Measurements from ENCODE around the gene MUC6.

Gene MUC6

GRCh38 chr11:1039481-1040427 is 3.2 kb upstream of the MUC6 start:
- DNase-seq (ENCODE audit: low spot score), result no peak
- in situ Hi-C loops (cut with MboI; ENCODE audit: low sequenced_read_pairs, unreplicated experiment), result loop anchor here (25.0 kb wide), 1 partner anchor 98 kb away; no protein-coding TSS in a partner anchor
- TF ChIP-seq CTCF (IDR thresholded peaks at IDR 0.05; ENCODE audit: borderline replicate concordance, control extremely low read depth, extremely low read depth, insufficient read depth, missing control alignments), result no peak

DNA sequence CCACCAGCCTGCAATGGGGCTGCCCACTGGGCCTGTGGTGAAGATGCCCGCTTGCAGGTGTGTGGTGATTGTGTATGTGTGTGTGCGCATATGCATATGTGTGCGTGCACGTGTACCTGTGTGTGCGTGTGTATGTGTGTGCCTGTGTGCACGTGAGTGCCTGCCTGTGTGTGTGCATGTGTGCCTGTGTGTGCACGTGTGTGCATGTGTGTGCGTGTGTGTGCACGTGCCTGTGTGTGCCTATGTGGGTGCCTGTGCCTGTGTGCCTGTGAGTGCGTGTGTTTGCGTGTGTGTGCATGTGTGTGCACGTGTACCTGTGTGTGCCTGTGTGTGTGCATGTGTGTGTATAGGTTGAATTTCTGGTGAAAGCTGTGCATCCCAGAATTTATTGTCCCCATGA is 2.4 kb upstream of the MUC6 start:
- in situ Hi-C loops (cut with MboI; ENCODE audit: low sequenced_read_pairs, unreplicated experiment), result loop anchor here (25.0 kb wide), 1 partner anchor 98 kb away; no protein-coding TSS in a partner anchor
- DNase-seq (ENCODE audit: low spot score), result no peak
- no peak for TF ChIP-seq CTCF (IDR thresholded peaks at IDR 0.05; ENCODE audit: borderline replicate concordance, control extremely low read depth, extremely low read depth, insufficient read depth, missing control alignments)

DNA sequence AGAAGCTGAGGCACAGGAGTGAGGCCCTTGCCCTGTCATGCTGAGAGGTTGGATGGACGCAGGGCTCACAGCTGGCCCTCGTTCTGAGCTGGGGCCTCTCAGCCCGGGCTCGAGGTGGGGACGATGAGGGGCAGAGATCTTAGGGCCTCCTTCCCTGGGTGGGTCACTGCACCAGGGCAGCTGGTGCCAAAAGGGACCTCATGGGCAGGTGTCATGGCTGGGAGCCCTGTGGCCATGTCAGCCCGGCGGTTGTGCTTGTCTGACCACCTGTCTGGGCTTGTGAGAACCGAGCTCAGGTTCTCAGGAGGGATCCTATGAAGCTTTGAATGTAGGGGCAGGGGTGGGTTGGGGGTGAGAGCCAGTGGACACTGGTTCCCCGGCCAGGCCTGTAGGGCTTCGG is 1.8 kb upstream of the MUC6 start:
- in situ Hi-C loops (cut with MboI; ENCODE audit: low sequenced_read_pairs, unreplicated experiment), result loop anchor here (25.0 kb wide), 1 partner anchor 99 kb away; no protein-coding TSS in a partner anchor
- no peak for DNase-seq (ENCODE audit: low spot score)
- TF ChIP-seq CTCF (IDR thresholded peaks at IDR 0.05; ENCODE audit: borderline replicate concordance, control extremely low read depth, extremely low read depth, insufficient read depth, missing control alignments), result no peak

DNA sequence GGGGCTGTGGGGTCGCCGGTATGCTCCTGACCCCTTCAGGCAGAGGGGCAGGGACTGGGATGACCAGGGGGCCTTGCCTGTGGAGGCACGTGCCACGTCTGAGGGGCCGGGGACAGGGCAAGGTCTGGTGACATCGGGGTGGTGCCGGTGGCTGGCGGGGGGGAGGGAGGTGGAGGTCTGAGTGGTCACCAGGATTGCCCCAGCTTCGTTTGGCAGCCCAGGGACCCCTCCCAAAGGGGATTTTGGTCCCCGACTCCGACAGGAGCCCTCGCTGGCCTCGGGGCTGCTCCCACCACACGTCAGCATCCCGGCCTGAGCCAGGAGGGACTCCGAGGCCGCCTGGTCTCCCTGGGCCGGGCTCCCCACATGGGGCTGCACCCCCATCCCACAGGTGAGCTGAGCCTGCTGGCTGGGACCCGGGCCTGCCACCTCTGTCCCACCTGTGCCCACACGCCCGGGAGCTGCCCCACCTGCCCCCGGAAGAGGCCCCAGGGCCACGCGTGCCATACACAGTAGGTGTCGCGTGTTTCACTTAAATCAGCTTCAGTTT is 1.1 kb upstream of the MUC6 start:
- in situ Hi-C loops (cut with MboI; ENCODE audit: low sequenced_read_pairs, unreplicated experiment), result loop anchor here (25.0 kb wide), 1 partner anchor 100 kb away; no protein-coding TSS in a partner anchor
- no peak for DNase-seq (ENCODE audit: low spot score)
- TF ChIP-seq CTCF (IDR thresholded peaks at IDR 0.05; ENCODE audit: borderline replicate concordance, control extremely low read depth, extremely low read depth, insufficient read depth, missing control alignments), result no peak

DNA sequence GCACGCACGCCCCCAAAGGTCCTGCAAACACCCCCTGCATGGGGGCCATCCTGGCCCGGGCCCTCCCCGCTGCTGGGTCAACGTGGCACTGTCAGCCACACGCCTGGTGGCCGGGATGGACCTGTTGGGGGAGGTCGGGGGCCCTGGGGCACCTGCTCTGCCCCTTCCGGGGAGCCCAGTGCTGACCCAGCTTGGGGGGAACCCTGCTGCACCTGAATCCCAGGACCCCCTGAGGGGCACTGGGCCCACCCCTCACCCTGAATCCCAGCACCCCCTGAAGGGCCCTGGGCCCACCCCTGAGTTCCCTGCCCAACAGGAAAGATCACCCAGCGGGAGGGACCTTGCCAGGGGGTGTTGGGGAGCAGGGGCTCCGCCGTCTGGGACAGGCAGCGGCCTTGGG is 413 bp upstream of the MUC6 start:
- in situ Hi-C loops (cut with MboI; ENCODE audit: low sequenced_read_pairs, unreplicated experiment), result loop anchor here (25.0 kb wide), 1 partner anchor 100 kb away; no protein-coding TSS in a partner anchor
- no peak for TF ChIP-seq CTCF (IDR thresholded peaks at IDR 0.05; ENCODE audit: borderline replicate concordance, control extremely low read depth, extremely low read depth, insufficient read depth, missing control alignments)
- no peak for DNase-seq (ENCODE audit: low spot score)

DNA sequence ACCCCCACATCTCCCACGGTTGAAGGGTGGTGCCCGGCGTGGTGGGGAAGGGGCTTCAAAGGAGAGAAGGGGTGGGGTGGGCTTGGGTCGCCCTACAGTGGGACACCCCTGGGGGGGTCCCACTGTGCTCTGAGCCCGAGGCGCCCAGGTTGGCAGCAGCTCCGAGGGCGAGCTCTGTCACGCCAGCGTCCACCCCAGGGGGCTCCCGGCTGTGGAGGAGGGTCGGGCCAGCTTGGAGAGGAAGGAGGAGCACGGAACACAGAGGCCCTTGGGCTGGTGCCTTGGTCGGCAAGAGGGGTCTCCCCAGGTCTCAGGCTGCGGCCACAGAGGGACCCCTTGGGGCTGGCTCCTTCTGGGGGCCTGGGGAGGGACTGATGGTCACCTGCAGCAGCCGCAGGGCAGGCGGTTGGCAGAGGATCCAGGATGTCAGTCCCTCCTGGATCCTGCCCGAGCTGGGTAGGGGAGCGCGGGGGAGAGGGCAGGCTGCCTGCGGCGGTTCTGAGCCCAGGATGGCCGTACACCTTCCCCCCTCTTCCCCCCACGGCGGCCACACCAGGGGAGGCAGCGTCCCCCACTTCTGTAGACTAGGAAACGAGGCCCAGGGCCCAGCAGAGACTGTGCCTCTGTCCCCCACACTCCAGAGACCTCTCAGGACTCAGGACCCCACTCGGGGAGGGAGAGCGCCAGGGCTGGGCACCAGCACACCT is 788 bp downstream of the MUC6 start:
- in situ Hi-C loops (cut with MboI; ENCODE audit: low sequenced_read_pairs, unreplicated experiment), result loop anchor here (25.0 kb wide), 1 partner anchor 102 kb away; no protein-coding TSS in a partner anchor
- TF ChIP-seq CTCF (IDR thresholded peaks at IDR 0.05; ENCODE audit: borderline replicate concordance, control extremely low read depth, extremely low read depth, insufficient read depth, missing control alignments), result no peak
- no peak for DNase-seq (ENCODE audit: low spot score)
